NCI-H510A treated with DMSO at 0.1 percent for 48 hours (cell line): ENCODE measurements around the gene HELB.

Experiments used
- DNase-seq: peaks from one replicate; lab custom pipeline; 2025; lab: John Stamatoyannopoulos, UW

HELB gene

DNA sequence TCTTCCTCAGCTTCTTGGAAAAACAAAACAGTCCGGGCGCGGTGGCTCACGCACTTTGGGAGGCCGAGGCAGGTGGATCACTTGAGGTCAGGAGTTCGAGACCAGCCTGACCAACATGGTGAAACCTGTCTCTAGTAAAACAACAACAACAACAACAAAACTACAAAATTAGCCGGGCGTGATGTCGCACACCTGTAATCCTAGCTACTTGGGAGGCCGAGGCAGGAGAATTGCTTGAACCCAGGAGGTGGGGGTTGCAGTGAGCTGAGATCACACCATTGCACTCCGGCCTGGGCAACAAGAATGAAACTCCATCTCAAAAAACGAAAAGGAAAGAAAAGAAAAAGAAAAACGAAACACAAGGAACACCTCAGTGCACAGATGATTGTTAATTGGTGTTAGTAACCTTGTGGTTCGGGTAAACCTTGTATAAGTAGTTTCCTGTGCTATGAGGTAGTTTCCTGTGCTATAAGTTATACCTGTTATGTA is 1.1 kb downstream of the HELB start:
- DNase-seq: peak; percentile 7

DNA sequence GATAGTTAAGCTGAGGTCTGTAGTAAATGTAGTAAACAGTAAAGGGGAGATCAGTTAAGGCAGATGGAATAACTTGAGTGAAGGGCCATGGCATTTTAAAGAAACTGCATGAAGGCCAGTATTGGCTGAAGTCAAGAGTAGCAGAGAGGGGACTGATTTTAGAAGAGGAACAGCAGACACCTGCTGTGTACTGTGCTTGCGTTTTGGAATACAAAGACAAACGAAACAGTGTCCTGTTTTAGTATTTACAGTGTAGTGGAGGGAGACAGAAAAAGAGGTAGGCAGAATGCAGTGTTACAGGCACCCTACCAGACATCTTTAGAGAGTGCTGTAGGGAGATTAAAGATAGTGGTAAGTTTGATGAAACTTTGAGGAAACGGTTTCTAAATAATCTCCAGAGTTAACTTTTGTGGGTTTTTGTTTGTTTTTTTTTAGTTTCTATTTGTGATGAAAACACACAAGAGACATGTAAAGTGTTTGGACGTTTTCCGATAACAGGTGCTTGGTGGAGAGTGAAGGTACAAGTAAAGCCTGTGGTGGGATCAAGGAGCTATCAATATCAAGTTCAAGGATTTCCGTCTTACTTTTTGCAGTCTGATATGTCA is 2.1 kb downstream of the HELB start:
- DNase-seq: no peak

DNA sequence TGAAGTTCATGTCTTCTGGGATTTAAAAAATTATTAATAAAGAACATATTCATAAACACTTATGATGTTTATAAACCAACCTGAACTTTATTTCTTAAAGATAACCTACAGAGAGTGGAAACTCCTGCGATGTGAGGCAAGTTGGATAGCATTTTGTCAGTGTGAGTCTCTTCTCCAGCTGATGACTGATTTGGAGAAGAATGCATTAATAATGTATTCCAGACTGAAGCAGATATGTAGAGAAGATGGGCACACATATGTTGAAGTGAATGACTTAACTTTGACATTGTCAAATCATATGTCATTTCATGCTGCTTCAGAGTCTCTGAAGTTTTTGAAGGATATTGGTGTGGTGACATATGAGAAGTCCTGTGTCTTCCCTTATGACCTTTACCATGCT is 7.3 kb downstream of the HELB start:
- DNase-seq: no peak

DNA sequence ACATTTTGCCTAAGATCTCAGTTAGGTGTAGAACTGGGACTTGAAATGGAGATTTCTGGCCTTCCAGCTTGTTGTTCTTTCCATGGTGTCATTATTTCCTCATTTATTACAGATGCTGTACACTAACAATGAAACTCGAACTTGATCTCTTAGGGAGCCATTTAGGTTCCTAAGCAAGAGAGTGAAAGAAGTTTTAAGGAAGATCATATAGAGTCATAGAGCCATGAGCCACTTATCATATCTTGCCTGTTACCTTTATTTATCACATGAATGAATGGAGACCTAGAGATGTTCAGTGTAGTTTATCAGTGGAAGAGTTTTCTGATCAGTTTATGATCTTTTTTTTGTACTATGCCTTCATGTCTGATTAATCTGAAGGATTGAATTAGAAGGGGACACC is 9.9 kb downstream of the HELB start:
- DNase-seq: no peak

DNA sequence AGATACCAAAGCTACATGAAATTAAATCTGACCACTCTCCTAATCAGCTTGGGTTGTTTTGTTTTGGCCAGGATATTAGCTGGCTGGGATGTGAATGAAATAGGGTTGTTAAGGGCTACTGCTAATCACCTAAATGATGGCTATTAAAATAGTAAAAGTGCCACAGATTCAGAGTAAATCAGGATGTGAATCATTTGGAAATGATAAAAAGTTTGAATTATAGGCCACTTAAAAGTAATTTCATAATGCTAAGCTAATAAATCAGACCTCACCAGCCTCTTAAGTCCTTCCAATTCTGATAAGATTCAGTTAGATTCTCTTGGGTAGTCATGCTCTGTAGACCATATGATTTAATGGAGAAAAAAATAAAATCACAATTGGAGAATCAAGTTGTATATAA is 12.0 kb downstream of the HELB start:
- no peak for DNase-seq

DNA sequence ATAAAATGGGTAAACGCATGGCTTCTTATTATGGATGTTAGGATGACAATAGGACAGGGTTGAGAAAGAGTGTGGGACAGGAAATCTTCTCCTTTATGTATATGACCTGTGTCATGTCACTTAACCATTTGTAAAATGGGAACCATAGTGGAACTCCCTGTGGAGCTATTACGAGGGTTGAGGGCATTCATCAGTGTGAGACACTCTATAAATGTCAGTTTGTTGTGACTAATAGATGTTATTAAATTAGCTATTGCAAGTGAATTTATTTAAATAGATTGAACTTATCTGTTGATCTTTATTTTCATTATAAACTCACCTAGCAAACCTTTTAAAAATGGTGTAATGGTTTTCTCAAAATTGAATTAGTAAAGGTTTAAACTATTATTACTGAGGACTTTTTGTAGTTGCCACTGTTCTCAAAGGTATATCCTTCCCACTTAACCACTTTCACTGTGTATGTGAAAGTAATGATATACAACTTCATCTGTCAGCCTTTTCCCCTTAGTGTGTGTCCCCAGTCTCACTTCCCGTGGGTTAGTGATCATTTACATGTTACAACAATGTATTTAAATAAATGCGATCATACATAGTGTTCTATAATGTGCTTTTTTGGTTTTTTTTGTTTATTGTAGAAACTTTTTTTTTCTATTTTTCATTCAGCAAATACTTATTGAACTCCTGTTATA is 17.1 kb downstream of the HELB start:
- no peak for DNase-seq

DNA sequence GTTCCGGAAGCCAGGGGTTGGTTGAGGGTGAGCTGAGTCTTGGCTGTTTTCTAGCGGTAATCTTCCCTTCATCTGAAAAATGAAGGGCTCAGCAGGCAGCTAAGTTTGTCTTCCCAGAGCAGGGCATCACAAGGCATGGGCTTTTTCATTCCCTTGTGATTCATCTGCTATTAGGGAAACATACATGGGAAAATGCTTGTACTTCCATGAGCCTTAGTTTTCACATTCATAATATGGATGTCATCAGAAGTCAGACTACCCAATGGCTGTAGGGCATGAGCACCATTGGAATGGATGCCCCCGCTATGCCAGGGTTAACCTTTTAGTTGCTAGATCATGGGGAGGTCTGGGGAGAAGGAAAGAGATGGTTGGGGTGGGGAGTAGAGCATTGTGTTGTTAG is 18.7 kb downstream of the HELB start:
- no peak for DNase-seq

DNA sequence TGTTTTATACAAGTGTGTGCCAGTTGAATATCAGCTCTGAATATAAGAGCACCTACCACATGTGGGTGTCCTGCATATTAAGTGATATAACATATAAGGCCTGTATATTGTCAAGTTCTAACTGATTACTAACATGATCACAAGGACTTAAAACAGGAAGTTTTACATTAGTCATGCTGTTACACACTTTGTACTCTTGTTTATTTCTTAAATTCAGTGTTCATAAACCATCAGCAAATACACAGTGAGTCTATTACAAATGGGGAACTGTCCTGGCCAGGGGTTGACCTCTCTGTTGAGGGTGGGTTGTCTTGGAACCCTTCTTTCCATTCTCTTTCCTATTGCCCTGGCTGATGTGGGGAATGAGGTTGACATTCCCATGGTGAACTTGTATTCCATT is 19.1 kb downstream of the HELB start:
- DNase-seq: no peak

DNA sequence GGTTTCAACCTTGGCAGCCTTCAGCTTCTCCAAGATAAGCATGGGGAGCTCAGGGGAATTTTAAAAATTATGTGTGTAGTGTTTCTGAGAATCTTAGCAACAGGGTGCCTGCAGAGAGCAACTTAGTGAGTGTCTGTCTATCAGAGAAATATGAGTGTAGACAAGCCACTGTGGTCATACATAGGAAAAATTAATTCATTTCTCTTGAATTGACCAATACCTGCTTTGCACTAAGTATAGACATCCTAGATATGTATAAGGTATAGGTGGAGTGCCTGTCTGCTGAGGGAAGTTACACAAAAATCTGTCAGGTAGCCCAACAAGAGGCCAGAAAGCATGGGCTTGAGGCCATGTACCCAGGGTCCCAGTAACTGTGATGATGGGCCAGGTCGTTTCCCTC is 20.7 kb downstream of the HELB start:
- DNase-seq: no peak

DNA sequence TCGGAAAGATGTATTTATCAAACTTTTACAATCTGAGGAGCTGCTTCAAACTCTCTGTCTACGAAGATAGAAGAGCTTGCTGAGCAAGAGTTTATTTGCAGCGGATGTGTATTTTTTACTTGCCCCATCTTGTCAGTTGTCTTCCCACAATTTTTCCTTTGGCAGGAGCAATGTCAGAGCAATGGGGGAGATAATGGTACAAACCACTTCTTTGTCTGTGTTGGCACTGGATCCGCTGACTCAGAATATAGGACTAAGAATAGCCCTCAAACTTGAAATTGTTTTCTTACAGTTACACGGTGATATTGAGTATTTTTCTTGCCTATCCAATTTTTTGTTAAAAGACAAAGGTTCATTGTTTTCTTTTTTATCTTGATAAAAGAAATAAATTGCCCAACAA is 27.6 kb downstream of the HELB start:
- DNase-seq: no peak

DNA sequence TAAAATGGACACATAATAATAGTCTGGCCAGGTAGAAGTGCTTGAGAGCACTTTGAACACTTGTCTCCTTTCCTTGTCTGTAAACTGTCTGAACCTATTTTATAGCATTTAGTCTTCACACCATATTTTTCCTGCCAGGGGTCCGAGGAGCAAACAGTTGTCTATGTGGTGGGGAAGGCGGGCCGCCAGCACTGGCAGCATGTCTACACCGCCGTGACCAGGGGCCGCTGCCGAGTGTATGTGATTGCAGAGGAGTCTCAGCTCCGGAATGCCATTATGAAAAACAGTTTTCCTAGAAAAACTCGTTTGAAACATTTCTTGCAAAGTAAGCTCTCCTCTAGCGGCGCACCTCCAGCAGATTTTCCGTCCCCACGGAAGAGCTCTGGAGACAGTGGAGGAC is 28.7 kb downstream of the HELB start:
- no peak for DNase-seq

DNA sequence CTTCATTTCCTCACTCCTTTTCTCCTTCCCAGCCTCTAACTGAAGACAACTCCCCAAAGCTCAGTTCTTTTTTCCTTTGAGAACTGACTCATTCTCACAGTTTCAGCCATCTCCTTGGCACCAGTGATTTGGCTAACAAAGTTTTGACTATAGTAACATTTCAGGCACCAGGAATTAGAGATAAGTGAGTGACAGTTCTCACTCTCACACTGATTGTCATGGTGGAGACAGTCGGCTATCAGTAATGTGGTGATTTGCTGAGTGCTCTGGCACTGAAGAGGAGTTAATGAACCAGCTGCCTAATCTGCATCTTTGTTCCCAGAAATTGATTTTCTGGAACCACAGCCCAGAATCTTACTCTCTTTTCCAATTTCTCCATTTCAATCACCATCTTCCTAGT is 29.5 kb downstream of the HELB start:
- DNase-seq: no peak

DNA sequence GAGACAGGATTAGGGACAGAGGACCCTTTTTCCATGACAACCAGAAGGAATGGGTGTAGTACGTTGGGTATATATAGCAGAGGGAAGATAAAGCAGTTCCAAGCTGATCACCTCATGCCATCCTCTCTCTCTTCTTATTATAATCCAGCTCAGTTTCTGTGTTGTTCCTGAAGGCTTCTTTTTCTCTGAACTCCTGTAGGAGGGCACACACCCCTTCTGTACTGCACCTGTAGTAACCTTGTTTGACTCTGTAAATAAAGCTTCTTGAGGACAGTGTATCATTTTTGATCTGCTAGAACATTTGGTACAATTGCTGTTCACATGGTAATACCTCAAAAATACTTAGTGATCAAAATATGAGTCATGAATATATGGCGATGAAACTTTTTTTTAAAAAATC is 33.5 kb downstream of the HELB start:
- DNase-seq: no peak

DNA sequence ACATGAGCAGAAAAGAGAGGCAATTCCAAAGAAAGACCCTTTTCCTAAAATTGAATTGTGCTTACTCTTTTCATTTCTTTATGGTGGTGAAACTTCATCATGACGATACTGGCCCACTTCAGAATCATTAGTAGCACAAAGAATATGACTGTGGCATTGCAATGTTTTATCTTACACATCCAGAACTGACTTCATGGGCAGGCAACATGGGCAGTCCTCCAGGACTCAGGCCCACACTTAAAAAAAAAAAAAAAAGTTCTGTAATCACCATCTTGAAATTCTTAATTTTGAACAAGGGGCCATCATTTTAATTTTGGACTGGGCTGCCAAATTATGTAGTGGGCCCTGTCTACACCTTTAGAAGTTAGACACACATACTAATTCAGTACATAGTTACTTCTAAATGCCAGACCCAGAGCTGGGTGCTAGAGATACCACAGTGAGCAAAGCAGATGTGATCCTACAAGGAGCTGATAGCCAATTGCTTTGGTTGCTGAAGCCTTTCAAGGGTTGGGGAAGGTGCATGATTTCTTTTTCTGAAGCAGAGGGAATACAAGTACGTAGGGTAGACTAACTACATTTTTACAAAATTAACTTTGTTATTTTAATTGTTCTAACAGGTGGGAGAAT is 35.2 kb downstream of the HELB start:
- no peak for DNase-seq

DNA sequence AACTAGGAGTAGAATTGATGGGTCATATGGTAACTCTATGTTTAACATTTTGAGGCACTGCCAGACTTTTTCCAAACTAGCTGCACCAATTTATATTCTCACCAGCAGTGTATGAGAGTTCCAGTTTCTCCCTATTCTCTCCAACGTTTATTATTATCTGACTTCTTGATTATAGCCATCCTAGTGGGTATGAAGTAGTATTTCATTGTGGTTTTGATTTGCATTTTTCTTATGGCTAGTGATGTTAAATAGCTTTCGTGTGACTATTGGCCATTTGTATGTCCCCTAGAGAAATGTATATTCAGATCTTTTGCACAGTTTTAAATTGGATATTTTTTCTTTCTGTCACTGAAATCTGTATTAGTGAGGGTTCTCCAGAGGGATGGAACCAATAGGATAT is 37.8 kb downstream of the HELB start:
- DNase-seq: no peak

DNA sequence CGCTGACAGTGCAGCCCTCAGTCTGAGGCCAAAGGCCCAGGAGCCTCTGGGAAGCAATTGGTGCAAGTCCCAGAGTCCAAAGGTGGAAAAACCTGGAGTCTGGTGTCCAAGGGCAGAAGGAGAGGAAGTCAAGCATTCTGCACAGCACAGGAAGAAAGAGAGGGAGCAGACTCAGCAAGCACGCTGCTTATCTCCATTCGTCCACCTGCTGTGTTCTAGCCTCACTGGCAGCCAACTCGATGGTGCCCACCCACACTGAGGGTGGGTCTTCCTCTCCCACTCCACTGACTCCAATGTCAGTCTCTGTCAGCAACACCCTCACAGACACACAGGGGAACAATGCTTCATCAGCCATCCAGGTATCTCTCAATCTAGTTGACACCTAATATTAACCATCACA is 38.8 kb downstream of the HELB start:
- no peak for DNase-seq

DNA sequence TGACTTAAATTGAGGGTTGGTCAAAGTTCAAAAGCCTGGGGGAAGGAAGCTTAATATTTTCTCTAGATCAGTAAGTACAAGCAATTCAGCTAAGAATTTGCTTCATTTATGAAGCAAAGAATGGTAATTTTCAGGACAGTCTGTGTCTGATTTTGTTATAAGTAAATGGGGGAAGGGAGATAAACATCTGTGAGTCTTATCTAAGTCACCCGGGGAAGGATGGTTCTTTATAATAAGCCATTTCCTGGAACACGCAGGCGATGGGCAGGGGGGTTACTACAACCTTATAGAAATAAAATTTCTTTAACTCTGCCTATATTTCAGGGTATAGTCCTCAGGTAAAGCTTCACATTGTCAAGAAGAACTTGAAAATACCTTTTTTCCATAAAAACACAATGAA is 42.9 kb downstream of the HELB start:
- DNase-seq: no peak

DNA sequence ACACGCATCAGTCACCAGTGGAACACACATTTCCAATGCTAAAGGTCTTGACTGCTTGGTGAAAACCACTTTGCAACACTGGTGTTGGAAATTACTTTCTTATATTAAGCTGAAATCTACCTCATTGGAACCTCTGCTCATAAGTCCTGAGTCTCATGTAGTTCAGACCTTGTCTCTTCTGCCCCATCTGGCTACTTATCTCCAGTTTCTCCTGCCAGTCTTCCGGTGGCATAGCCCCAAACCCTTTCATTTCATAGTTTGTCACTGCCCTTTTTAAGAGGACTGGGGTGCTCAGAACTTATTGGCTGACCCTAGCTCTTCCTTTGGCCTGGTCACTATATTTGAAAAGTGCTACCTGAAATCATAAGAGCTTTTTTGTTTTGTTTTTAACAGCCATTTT is 43.7 kb downstream of the HELB start:
- no peak for DNase-seq

DNA sequence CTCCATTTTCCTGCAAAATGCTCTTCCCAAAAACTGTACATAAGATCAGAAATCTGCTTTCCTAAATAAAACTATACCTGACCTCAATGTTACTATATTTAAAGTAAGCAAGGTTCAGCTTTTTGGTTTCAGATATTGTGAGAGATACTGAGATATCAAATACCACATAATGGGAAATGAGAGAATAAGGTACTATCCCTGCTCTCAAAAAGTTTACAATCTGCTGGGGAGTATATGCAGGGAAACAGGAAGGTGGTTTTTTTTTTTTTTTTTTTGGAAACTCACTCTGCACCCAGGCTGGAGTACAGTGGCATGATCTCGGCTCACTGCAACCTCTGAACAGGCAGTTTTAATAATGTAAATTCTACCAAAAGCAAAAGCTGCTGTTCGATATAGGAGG is 49.0 kb downstream of the HELB start:
- DNase-seq: no peak

DNA sequence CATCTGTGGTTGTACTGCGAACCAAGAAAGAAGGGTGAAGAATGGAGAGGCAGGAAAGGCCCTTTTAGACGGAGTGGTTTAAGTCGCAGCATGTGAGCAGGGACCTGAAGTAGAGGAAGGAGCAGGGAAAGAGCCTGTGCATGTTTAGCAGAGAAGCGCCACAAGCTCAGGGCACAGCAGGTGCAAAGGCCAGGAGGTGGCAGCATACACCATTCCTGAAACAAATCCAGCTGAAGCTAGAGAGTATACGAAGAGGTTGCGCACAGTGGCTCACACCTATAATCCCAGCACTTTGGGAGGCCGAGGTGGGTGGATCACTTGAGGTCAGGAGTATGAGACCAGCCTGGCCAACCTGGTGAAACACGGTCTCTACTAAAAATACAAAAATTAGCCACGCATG is 49.9 kb downstream of the HELB start:
- peak; percentile 7 for DNase-seq

DNA sequence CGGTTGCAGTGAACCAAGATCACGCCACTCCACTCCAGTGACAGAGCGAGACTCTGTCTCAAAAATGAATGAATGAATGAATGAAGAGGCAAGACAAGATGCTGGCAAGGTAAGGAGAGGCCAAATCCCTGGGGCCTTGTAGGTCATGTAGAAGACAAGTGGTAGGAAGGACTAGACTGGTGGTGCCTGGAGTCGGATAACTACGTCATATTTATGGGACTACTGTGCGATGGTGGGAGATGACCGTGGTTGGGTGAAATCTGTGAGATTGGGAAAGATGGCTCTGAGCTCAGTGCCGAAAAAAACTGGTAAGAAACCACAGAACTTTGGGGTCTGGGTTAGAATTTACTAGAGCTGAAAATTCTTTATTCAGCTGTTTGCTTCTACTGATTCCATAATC is 50.6 kb downstream of the HELB start:
- no peak for DNase-seq

DNA sequence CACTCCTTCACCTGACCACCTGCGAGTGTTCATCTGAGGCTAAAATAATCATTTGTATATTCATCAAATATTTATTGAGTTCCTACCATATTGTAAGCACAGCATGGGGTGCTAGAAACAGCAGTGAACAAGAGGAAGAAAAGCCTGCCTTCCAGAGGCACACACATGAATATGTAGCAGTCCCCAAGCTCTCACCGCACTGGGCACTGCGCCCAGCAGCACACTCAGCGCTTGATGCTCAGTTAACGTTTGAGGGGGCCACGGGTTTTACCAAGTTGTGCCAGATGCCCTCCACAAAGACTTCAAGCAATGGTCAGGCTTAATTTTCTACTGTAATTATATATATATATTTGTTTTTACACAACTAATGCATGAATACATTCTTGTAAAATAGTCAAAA is 52.0 kb downstream of the HELB start:
- DNase-seq: no peak

DNA sequence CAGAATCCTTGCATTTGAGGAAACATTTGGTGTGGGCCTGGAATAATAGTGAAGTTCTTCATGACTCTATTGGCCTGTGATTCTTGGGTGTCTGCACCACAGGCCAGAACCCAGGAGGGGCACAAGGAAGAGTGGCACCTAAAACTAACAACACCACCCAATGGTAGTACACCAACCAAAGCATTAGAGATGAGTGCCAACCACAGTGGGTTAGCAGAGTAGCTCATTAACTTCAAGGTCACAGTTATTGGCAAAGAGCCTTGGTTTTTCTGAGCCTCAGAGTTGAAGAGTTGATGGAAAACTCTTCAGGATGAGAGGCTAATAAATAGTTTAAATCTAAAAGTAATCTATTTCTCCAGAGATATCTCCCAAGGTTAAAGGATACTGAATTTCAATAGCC is 57.0 kb downstream of the HELB start:
- DNase-seq: no peak

DNA sequence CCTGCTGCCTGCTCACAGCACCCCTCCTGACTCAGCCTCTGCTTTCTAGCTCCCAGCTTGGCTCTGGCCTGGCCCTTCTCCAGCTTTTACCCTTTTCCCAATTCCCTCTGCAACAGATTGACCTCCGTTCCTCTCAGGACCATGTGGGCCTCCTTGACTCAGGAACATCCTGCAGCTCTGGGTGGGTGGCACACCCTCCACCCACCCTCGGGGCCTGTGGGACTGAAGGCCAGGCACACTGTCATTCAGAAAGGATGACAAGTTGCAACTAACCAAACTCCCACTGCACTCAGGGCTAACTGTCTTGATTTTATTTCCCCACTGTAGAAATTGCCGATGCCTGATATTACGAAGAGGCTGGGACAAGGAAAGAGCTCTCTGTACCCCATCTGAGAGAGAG is 59.4 kb downstream of the HELB start:
- no peak for DNase-seq
